Activated naive CD4-positive, alpha-beta T cell treated with anti-CD3 and anti-CD28 coated beads for 36 hours (primary cell): ENCODE results near the gene PCGF1. TPM values are rescaled to one million over a fixed set of nuclear protein-coding genes. Genes with fewer than 3 reads are reported as not detected.

Source experiments
- CTCF ChIA-PET: fragments of 350-600 bp; sonication (Branson Sonifier 250); formaldehyde crosslinking; loops from one replicate; lab custom pipeline; 2021; ENCODE audit warnings: antibody characterized with exemption; lab: Charles Lee
- DNase-seq: peaks from one replicate; pipeline ENCODE4 v3.0.0-alpha.2; 2020
- H3K27ac Mint-ChIP-seq: one replicate; pipeline ENCODE4 v1.8.0; 2021; ENCODE audit warnings: mild to moderate bottlenecking, mixed read lengths
- H3K27me3 Mint-ChIP-seq: one replicate; pipeline ENCODE4 v1.8.0; 2021; ENCODE audit warnings: low read depth, mixed read lengths
- H3K36me3 Mint-ChIP-seq: one replicate; pipeline ENCODE4 v1.8.0; 2021; ENCODE audit warnings: low read depth, mixed read lengths
- H3K4me1 Mint-ChIP-seq: one replicate; pipeline ENCODE4 v1.8.0; 2021; ENCODE audit warnings: low read depth, mixed read lengths
- H3K4me3 Mint-ChIP-seq: one replicate; pipeline ENCODE4 v1.8.0; 2021; ENCODE audit warnings: mild to moderate bottlenecking, moderate library complexity, mixed read lengths
- H3K9me3 Mint-ChIP-seq: one replicate; pipeline ENCODE4 v1.8.0; 2021; ENCODE audit warnings: mixed read lengths
- intact Hi-C: fragments of 100-400 bp; cut with micrococcal nuclease; formaldehyde crosslinking; loops from one replicate; pipeline ENCODE4 v1.15.1; 2023
- total RNA-seq, 2 experiments: library from RNA; stranded (reverse); gene quantifications; one replicate each; pipeline ENCODE4 v1.2.3, GENCODE V29; 2021

The PCGF1 gene
- 10 to 100 TPM; 21.1 to 24.4 TPM for total RNA-seq

DNA sequence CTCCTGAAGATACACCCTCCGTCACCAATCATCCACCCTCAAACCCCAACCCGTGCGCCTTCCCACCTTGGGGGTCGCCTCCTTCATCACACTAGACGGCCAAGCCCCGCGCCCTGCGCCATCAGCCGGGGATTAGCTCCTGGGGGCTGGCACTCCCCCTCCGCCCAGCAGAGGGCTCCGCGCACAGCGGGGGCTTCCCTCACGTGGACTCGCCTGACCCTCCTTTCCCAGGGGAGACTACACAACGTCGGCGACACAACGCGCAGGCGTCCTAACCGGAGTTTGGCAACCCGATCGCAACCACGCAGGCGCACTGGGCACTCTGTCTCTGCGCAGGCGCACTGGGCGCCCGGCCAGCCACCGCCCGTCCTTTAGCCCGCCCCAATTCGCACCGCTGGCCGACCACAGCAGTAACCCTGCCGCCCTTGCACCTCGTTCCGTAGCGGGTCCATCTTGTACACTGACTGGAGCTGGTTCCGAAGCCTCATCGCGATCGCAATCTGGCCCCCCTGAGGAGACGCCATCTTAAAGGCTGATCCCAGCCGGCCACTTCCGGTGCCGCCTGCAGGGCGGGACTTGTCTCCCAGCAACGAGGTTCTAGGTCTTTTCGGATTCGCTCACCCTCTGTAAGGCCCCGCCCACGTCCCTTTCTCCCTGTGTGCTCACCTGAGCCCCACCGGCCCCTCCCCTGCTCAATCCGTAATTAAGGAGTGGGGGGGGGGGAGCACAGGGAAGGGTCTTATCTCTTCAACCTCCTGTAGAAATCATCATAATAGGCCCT, at the start of gene PCGF1:
PCGF1 (minus strand) TSS at position 551 of the 781 bp plus-strand sequence; CDS start at position 524, 27 bp downstream.
- Mint-ChIP-seq H3K27me3 (peaks cover 41% of the 10 kb centered on the region), H3K27ac (peak within 1 kb of the TSS; percentile 98), H3K4me1 (peaks cover 40% of the 10 kb centered on the region), H3K4me3 (peak within 1 kb of the TSS; percentile 91), H3K9me3 (no peaks in the 10 kb centered on the region), H3K36me3 (peaks cover 24% of the 10 kb centered on the region)
- DNase-seq: peak; percentile 99
- CTCF ChIA-PET: interaction anchor here (1.1 to 1.8 kb wide), 2 partner anchors 26 to 81 kb away, joined by 3 to 14 read pairs; no protein-coding TSS in a partner anchor
- intact Hi-C loops: loop anchor here (1.0 to 10.0 kb wide), 9 partner anchors 9 to 447 kb away; partner anchors contain the start of genes AUP1, DOK1, HK2 and HTRA2

DNA sequence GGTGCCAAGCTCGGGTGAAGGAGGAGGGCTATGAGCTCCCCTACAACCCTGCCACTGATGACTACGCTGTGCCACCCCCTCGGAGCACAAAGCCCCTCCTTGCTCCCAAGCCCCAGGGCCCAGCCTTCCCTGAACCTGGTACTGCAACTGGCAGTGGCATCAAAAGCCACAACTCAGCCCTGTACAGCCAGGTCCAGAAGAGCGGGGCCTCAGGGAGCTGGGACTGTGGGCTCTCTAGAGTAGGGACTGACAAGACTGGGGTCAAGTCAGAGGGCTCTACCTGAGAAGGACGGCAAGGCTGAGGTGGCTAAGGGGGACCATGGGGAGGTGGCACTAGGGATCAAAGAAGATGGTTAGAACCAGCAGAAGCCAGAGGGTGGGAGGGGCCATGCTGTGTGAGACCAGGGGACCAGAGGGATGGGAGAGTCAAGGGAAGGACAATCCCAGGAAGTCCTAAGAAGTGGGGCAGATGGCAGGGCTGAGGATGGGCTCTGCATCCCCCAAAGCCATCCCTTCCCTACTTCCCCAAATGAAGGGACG, 49.4 kb upstream of the PCGF1 start:
- H3K27me3 Mint-ChIP-seq: peaks cover 10% of the 10 kb centered on the region
- no peak overlapping the region for H3K4me3 Mint-ChIP-seq
- no peaks in the 10 kb centered on the region for H3K9me3 Mint-ChIP-seq
- peaks cover 8% of the 10 kb centered on the region for H3K4me1 Mint-ChIP-seq
- H3K27ac Mint-ChIP-seq: no peak overlapping the region
- DNase-seq: no peak
- CTCF ChIA-PET: interaction anchor here (0.8 to 1.6 kb wide), 5 partner anchors 11 to 73 kb away, joined by 3 to 6 read pairs (median 3); no protein-coding TSS in a partner anchor
- peaks cover 4% of the 10 kb centered on the region for H3K36me3 Mint-ChIP-seq
- intact Hi-C loops: no loop called here

DNA sequence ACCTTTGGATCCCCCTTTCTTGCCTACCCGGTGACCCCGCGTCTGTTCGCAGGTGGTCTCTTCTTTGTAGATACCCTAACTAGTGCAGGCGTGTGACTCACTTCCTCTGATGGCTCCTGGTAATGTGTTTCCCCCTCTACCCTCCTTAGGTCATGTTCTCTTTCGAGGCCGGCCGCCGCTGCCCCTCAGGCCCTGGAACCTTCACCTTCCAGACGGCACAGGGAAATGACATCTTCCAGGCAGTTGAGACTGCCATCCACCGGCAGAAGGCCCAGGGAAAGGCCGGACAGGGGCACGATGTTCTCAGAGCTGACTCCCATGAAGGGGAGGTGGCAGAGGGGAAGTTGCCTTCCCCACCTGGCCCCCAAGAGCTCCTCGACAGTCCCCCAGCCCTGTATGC, 48.7 kb upstream of the PCGF1 start:
- DNase-seq: no peak
- Mint-ChIP-seq H3K27ac (no peak overlapping the region), H3K9me3 (no peaks in the 10 kb centered on the region), H3K27me3 (peaks cover 13% of the 10 kb centered on the region), H3K4me3 (peak overlapping the region; percentile 94), H3K36me3 (peaks cover 4% of the 10 kb centered on the region), H3K4me1 (peaks cover 8% of the 10 kb centered on the region)
- CTCF ChIA-PET: interaction anchor here (0.8 to 1.7 kb wide), 4 partner anchors 11 to 73 kb away, joined by 3 to 5 read pairs (median 3); no protein-coding TSS in a partner anchor
- intact Hi-C loops: no loop called here

DNA sequence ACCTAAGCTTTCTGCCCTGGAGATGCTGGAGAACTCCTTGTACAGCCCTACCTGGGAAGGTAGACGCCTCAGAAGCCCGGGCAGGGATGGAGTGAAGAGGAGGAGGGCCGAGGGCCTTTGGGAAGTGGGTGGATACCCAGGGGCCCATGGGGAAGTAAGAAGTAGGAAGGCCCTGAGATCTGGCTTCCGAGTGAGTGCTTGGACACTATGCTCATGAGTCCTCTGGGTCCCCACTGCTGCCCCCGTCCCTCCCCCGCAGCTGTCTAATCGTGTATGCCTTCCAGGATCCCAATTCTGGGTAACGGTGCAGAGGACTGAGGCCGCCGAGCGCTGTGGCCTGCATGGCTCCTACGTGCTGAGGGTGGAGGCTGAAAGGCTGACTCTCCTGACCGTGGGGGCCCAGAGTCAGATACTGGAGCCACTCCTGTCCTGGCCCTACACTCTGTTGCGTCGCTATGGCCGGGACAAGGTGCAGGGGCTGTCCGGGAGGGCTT, 48.2 kb upstream of the PCGF1 start:
- CTCF ChIA-PET: interaction anchor here (0.9 to 1.7 kb wide), 5 partner anchors 11 to 30 kb away, joined by 3 to 5 read pairs (median 3); no protein-coding TSS in a partner anchor
- Mint-ChIP-seq H3K27me3 (peaks cover 12% of the 10 kb centered on the region), H3K27ac (no peak overlapping the region), H3K36me3 (peaks cover 4% of the 10 kb centered on the region), H3K9me3 (no peaks in the 10 kb centered on the region), H3K4me3 (peak overlapping the region; percentile 94), H3K4me1 (peaks cover 7% of the 10 kb centered on the region)
- no peak for DNase-seq
- intact Hi-C loops: loop anchor here (2.0 kb wide), 2 partner anchors 49 to 279 kb away; partner anchors contain the start of genes HK2 and PCGF1

DNA sequence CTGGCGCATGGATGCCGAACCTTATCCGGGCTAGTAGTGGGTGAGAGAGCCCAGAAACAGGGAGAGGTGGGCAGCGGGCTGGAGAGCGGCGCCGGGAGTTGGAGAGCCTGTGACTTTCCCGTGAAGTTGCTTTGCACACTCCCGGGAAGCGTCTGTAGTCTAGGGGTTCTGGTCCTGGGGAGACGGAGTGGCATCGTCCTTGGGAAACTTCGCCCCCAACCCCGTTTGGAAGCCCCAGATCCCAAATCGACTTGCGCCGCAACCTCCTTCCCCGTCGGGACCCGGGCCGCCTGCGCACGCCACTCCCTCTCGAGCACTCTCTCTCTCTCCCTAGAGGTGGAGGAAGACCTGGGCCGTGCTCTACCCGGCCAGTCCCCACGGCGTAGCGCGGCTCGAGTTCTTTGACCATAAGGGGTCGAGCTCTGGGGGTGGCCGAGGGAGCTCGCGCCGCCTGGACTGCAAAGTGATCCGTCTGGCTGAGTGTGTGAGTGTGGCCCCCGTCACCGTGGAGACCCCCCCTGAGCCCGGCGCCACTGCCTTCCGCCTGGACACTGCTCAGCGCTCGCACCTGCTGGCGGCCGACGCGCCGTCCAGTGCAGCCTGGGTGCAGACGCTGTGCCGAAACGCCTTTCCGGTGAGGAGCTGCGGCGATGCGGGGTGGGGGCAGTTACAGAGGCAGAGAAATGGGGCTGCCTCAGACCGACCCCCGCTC, 47.5 kb upstream of the PCGF1 start:
- intact Hi-C loops: loop anchor here (1.0 to 2.0 kb wide), 6 partner anchors 11 to 280 kb away; partner anchors contain the start of genes AUP1, HK2, HTRA2 and PCGF1
- no peaks in the 10 kb centered on the region for H3K9me3 Mint-ChIP-seq
- peaks cover 12% of the 10 kb centered on the region for H3K27me3 Mint-ChIP-seq
- peaks cover 4% of the 10 kb centered on the region for H3K4me1 Mint-ChIP-seq
- peak overlapping the region; percentile 94 for H3K4me3 Mint-ChIP-seq
- H3K36me3 Mint-ChIP-seq: peaks cover 4% of the 10 kb centered on the region
- H3K27ac Mint-ChIP-seq: peak overlapping the region; percentile 88
- DNase-seq: peak; percentile 48
- CTCF ChIA-PET: interaction anchor here (0.9 to 1.7 kb wide), 4 partner anchors 12 to 30 kb away, joined by 3 to 5 read pairs (median 4); no protein-coding TSS in a partner anchor

DNA sequence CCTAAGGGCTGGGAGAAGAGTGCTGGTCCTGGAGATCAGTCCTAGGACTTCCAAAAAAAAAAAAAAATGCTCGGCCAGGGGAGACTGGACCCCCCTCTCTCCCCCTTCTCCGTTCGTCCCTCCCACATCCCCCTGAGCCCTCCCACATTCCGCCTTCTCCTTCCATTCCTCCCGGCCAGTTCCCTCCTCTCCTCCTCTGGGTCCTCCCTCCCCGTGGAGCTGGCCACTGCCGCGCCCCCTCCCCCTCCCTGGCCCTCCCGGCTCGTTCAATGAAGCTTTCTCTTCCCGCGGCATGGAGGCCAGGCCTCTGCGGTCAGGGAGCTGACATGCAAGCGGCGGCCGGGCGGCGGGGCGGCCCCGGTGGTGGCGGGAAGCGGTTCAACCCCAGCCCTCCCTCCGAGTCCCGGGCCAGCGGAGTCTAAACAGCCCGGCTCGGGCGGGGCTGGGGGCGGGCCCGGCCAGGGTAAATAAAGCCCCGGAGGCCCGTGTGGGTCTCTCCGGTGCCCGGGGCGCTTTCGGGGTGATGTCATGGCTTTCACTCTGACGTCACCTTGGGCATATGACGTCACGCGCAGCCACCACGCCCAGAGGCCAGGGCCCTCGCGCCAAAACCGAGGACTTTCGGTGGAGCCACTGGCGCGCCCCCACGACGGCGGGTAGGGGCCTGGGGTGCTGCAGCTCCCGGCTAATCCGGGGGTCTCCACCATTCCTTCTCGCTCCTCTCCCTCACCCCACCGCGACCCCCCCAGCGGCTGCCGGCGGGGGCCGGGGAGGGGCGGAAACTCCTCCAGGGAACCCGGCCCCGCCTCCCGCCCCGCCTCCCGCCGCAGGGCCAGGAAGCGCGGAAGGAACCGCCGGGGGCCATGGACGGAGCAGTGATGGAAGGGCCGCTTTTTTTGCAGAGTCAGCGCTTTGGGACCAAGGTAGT, 46.7 kb upstream of the PCGF1 start, which contains the start of the genes DOK1 and LOXL3:
DOK1 (plus strand) TSS at position 829 of the 928 bp plus-strand sequence; CDS start at position 864, 35 bp downstream.
LOXL3 (minus strand) TSS at position 51 of the 928 bp plus-strand sequence. CDS start 1,308 bp downstream, outside the sequence.
- intact Hi-C loops: loop anchor here (1.0 to 2.0 kb wide), 6 partner anchors 12 to 281 kb away; partner anchors contain the start of genes AUP1, HK2, HTRA2 and PCGF1
- Mint-ChIP-seq H3K4me3 (peak within 1 kb of the TSS; percentile 94), H3K4me1 (peaks cover 4% of the 10 kb centered on the region), H3K27me3 (peaks cover 17% of the 10 kb centered on the region), H3K36me3 (peaks cover 5% of the 10 kb centered on the region), H3K27ac (peak within 1 kb of the TSS; percentile 88), H3K9me3 (no peaks in the 10 kb centered on the region)
- peak; percentile 82 for DNase-seq
- CTCF ChIA-PET: interaction anchor here (0.6 to 1.0 kb wide), 3 partner anchors 22 to 33 kb away, joined by 3 to 5 read pairs (median 3); no protein-coding TSS in a partner anchor

DNA sequence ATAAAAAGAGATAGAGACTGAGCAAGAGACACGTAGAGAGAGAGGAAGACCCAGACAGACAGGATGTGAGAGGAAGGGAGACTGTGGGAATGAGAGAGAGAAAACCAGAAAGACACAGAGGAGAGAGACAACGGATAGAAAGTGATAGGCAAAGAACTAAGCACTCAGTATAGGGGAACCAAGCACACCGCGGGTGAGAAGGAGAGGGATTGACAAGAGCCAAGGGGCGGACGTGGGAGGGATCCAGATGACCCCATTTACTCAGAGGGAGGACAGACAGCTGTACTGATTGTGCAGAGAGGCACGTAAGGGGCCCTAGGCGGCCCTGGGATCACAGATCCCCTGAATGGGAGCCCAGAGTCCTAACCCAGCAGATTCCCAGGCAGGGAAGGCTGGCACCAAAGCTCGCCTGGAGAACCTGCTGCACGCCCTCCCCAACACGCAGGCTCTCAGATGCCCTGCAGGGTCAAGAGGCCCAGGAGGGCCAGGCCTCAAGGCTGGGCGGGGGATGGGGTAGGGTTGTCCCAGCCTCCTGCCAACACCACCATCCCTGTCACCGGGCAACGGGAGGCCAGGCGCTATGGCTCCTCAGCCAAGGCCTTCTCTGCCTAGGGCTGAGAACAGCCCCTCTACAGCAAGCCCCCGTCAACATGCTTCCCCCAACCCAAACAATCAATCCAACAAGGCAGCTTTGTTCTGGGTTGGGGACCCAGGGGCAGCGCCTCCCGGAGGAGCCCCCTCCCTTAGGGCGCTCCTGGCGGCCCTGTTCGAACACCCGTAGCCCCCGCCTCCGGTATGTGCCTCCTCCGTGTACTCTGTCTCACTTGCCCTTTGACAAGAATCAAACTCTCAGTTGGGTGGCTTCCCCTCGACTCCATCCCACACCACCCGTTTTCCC, 45.7 kb upstream of the PCGF1 start:
- CTCF ChIA-PET: interaction anchor here (0.8 kb wide), 1 partner anchor 34 kb away, joined by 3 read pairs; no protein-coding TSS in a partner anchor
- DNase-seq: no peak
- H3K27me3 Mint-ChIP-seq: peaks cover 22% of the 10 kb centered on the region
- peak overlapping the region; percentile 63 for H3K27ac Mint-ChIP-seq
- H3K4me1 Mint-ChIP-seq: peaks cover 7% of the 10 kb centered on the region
- no peaks in the 10 kb centered on the region for H3K9me3 Mint-ChIP-seq
- peak overlapping the region; percentile 69 for H3K4me3 Mint-ChIP-seq
- intact Hi-C loops: no loop called here
- peaks cover 5% of the 10 kb centered on the region for H3K36me3 Mint-ChIP-seq

DNA sequence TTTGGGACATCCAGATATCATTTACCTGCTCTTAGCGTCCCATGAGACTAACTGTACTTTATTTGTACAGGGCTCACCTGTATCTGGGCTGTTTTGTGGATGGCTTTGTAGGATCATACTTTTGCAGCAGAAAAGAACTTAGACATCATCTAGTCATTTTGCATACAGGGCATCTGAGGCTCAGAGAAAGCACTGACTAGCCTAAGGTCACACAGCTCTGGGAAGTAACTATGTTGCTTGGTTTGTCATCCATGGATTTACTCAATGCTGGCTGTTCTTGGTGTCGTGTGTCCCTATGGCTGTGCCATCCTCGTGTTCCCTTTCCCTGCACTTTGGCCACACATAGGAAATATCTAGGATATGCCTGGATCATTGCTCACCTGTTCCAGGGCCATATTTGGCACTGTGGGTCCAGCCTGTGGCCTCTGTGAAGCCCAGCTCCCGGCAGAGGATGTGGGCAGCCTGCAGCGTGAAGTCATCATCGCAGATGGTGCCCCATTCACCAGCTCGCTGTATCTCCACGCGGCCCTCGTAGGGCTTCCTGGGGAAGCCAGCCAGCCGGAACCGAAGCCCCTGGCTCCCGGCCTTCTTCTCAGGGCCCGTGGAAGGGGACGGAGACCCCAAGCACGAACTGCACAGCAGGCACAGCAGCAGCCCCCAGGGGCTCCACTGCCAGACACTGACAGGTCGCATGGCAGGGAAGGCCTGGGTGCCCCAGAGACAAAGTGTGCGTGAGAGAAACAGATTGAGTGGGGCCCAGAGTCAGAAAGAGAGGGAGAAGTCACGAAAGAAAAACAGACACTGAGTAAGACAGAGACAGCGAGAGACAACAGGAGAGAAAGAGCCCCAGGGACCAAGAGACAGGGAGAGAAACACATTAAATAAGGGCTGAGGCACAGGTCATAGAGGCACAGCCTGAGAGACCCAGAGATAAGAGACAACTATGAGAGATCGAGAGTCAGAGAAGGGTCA, 44.7 kb upstream of the PCGF1 start:
- Mint-ChIP-seq H3K9me3 (no peaks in the 10 kb centered on the region), H3K27ac (no peak overlapping the region), H3K36me3 (peaks cover 5% of the 10 kb centered on the region), H3K27me3 (peaks cover 30% of the 10 kb centered on the region), H3K4me1 (peaks cover 7% of the 10 kb centered on the region), H3K4me3 (no peak overlapping the region)
- DNase-seq: no peak
- CTCF ChIA-PET: interaction anchor here (0.6 to 1.3 kb wide), 2 partner anchors 9 to 35 kb away, joined by 3 to 4 read pairs; no protein-coding TSS in a partner anchor
- intact Hi-C loops: no loop called here

DNA sequence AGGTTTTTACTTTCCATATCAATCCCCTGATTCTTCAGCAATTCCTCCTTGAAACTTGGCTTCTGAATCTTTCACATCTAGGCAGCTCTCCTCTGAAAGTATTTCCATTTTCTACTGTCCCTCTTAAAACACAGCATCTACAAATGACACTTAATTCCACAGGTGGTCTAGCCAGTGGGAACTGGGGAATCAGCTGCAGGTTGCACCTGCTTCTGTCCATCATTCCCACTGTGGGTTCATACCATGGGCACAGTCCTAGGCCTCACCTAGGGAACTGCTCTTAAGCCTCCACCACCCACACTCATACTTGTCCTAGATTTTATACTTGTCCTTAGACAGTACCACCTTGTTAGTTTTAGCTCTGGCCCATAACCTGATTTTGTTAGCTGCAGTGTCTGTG, 44.0 kb upstream of the PCGF1 start:
- Mint-ChIP-seq H3K4me3 (no peak overlapping the region), H3K4me1 (peaks cover 7% of the 10 kb centered on the region), H3K9me3 (no peaks in the 10 kb centered on the region), H3K27ac (no peak overlapping the region), H3K27me3 (peaks cover 31% of the 10 kb centered on the region), H3K36me3 (peaks cover 5% of the 10 kb centered on the region)
- DNase-seq: no peak
- intact Hi-C loops: no loop called here
- CTCF ChIA-PET: interaction anchor here (0.6 to 1.3 kb wide), 2 partner anchors 8 to 35 kb away, joined by 3 to 4 read pairs; no protein-coding TSS in a partner anchor
